Right forelimb (tissue), 1 donor: Measurements from ENCODE around the gene BRD1.
A peak's percentile ranks its signal among the peaks of the same experiment; 100 is the strongest.
"Not testable (repeated sequence)": the region's sequence is repeated elsewhere in the genome, so short reads cannot be mapped to it uniquely, and the experiment has no call there.

Experiments
- DNase-seq: peaks from one replicate; pipeline ENCODE4 v3.0.0-alpha.2; 2018

BRD1 gene

GRCh38 chr22:49781886-49782285 lies 45.8 kb downstream of the BRD1 start:
- DNase-seq = not testable (repeated sequence)

GRCh38 chr22:49781289-49781782 lies 46.3 kb downstream of the BRD1 start:
- DNase-seq = no peak

DNA sequence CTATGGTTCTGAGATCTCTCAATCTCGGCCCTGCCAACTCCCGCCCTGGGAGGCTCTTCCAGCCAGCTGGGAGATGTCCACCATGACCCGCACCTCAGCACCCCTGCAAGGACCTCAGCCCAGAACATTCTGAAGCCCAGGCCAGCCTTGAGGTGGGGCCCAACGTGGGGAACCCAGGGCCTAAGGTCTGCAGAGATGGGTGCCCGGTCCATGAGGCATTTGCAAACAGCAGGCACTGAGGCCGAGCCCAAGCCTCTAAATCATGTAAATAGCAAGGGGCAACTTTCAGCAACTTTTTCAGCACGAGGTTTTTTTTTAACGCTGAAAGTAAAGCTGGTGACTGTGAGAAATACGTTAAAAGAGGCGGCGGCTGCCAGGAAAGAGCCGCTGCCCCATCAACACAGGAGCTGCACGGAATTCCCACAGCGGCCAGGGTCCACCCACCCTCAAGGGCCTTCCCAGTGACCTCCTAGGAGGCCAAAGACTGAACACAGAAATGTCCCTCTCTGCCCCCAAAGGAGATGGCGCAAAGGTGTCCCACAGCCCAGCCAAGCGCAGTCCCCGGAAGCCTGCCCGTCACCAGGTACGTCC lies 46.9 kb downstream of the BRD1 start:
- DNase-seq = no peak

DNA sequence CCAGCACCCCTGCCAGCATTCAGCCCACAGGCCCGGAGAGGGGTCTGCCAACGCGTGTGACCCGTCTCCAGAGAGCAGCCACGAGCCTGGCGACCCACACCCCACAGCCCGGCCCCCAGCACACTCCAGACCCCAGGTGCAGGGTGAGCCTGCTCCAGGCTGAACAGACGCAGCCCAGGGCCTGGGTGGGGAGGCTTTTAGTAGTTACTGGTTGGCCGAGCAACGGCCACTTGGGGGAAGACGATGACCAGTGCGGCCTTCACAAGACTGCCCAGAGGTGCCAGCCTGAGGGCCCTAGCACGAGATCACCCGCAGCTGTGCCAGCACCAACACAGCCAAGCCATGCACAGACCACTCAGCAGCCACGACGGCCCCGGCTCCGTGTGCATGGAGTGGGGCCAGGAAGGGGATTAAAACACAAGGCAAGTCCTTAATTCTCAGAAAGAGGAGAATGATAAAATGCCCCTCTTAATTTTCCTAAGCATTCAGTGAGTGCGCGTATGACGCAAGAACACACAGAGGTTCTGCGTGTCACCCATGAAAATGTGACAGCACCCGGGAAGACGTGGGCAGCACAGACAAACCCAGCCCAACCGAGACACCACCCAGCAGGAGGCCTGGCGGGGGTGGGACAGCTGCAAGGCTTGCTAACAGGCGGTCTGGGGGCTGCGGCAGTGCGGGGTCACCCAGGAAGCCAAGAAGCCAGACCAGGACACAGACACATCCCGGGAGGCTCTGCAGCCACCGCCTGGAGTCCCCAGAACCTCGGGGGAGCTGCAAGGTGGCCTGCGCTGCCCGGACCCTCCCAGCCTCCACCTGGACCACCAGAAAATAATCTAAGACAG lies 47.6 kb downstream of the BRD1 start:
- no peak for DNase-seq

- DNase-seq = no peak
Observed at GRCh38 chr22:49779211-49779610, 48.5 kb downstream of the BRD1 start.

DNA sequence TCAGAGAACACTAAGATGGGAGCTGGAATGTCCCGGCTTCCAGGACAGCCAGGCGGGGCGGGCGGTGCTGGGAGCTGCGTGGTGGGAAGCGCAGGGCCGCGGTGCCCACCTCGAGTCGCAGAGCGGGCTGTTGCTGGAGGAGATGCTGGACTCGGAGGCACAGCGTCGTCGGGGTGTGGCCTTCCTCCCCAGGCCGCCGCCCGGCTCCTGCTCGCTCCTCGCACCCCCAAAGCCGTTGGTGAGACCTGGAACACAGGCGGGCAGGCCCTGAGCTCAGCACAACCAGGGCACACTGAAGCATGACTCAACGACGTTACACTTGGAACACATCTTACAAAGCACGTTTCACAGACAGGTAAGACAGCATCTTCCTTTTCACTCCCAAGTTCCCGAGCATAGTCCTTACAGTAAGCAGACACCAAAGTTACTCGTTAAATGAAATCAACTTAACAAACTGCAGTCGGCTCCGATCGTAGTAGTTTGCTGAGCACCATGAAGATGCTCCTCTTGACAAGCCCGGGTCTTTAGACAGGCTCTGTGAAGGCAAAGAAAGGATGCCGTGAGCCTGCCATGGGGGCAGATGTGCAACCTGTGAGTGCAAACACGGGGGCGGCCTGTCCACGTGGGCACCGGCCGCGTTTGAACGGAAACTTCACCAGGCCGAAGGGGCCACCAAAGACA lies 50.0 kb downstream of the BRD1 start:
- DNase-seq = no peak

GRCh38 chr22:49776891-49777290 lies 50.8 kb downstream of the BRD1 start:
- DNase-seq = no peak

DNA sequence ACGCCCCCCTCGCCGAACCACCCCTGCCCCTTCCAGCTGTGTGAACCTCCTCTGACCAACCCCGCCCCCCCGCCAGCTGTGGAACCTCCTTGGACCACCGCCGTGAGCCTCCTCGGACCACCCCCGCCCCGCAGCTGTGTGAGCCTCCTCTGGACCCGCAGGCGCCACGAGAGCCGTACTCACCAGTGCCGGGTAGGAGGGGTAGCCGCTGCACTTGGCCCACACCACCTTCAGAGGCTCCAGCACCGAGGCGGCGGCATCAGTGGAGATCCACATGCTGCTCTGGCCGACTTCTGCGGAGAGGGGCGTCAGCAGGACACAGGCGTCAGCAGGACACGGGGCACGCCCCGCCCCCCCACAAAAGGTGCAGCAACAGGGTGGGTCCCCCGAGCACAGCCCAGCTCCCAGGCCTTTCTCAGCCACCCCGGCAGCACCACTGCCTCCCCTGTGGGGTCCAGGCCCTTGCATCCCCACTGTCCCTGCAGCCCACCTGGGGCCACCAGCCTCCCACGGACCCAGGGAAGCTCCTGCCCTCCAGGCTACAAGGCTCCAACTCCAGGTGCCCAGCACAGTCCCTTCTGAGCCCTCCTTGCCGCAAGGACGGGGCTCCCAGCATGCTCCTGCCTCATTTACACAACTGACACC lies 51.7 kb downstream of the BRD1 start:
- DNase-seq = no peak

GRCh38 chr22:49775191-49775866 lies 52.3 kb downstream of the BRD1 start:
- no peak for DNase-seq

- DNase-seq = no peak
Observed at GRCh38 chr22:49774499-49775151, 53.0 kb downstream of the BRD1 start.

DNA sequence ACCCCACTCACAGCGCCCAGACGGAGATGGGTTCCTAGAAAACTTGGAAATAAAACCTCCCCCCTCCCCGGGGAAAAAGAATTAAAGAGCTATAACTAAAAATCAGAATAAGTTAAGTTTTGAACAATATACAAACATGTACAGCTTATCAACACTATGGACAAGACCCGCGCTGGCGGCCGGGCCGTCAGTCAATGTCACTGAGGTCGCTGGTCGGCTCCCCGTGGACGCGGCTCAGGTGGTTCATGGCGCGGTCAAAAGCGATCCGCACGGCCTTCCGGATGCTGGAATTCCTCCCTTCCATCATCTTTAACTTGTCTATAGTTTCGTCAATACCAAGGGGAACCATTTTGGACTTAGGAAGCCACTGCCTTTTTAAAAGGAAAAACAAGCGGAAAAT lies 53.6 kb downstream of the BRD1 start:
- DNase-seq = no peak

- no peak for DNase-seq
Observed at GRCh38 chr22:49773531-49773930, 54.1 kb downstream of the BRD1 start.

GRCh38 chr22:49772692-49773091 lies 55.0 kb downstream of the BRD1 start:
- DNase-seq = no peak

GRCh38 chr22:49771266-49772065 lies 56.2 kb downstream of the BRD1 start:
- DNase-seq = no peak

DNA sequence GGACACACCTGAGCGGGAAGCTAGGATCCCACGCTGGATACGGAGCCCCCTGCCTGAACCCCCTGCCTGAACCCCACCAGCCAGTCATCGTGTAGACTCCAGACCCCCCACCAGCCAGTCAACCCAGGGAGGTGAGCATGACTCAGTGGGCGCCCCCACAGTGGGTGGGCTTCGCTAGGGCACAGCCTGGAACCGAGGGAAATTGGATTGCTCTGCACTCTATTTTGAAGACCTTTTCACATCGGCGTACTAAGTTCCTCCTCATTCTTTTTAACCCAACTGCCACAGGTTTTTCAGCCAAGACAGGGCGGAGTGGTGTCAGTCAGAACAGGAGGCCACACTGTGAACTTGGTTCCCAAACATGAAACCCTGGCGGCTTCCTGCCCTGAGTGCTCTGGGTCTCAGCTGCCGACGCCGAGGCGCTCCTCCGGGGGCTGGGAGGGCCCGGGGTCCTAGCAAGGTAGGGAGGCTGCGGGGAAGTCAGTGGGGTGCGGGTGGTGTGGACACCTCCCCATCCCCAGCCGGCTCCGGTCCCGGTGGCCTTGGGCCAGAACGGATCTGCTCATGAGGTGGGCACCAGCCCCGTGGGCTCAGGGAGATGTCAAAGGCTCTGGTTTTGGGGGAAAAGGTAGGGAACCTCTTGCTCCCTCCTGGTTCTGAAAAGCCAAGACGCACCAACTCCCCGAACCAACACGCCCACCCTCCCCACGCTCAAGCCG lies 57.0 kb downstream of the BRD1 start:
- no peak for DNase-seq

DNA sequence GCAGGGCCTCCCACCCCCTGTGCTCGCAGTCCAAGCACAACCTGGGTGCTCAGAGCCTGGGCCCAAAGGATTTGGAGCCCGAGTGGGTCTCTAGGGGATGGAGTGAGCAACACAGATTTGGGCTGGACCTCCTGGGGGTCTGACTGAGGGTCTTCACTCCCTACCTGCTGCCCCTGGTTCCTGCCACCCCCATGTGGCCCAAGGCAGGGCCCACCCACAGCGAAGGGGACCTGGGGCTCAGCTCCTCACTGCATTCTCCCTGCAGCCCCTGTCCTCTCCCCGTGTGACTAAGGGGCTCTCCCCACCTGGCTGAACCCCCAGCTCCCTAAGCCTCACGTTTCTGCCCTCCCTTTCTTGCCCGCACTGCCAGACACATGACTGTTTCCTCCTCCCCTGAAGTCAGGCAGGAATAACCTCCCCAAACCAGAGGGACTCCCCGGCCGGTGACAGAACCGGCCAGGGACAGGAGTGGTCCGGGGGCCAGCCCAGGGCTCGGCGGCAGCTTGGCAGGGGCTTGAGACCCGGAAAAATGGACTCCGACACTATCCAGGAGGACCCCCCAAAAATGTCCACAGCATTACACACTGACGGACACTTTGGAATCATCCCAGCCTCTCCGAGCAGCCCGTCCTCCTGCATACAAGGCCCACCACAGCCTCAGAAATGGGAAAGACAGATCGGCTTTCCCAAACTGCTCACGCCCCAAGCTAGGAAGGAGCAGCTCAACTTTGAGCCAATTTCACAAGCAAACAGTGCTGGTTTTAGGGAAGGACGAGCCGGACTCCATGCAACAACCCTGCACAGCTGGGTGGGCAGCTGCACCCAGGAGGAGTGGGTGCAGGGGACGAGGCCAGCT lies 57.8 kb downstream of the BRD1 start:
- peak; percentile 35 for DNase-seq

GRCh38 chr22:49768951-49769690 lies 58.6 kb downstream of the BRD1 start:
- peak; percentile 59 for DNase-seq

GRCh38 chr22:49768077-49768910 lies 59.4 kb downstream of the BRD1 start:
- DNase-seq = peak; percentile 42
